HG03066 (cell line): ENCODE measurements around the gene SPAG16.

Experiments
- ATAC-seq: cut with Tn5 transposase; IDR thresholded peaks from one replicate; pipeline ENCODE4 v1.9.1; 2021; ENCODE audit warnings: low read depth; ENCODE audit not compliant: unreplicated experiment

SPAG16 gene

GRCh38 chr2:213284105-213285090 lies at the start of gene SPAG16:
Gene SPAG16, plus strand, starts transcription at chr2:213284464.
- ATAC-seq = peak; percentile 99

- no peak for ATAC-seq
These were observed 49.6 kb upstream of the SPAG16 start for GRCh38 chr2:213234641-213235040.

DNA sequence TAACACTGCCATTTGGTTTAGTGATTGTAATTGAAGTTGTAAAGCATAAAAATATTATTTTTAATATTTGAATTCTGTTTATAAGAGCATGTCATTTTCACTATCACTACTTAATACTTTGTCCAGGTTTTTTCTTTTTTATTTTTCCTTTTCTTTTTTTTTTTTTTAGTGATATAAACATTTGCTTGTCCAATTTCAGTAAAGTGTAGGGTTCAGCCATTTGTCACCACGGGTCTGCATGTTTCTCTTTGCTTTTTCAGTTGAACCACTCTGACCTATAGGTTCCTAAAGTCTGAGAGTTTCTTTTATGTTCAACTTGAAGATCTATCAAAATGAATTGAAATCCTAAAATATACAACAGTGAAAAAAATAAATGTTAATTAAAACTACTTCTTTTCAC lies 48.5 kb upstream of the SPAG16 start:
- no peak for ATAC-seq

DNA sequence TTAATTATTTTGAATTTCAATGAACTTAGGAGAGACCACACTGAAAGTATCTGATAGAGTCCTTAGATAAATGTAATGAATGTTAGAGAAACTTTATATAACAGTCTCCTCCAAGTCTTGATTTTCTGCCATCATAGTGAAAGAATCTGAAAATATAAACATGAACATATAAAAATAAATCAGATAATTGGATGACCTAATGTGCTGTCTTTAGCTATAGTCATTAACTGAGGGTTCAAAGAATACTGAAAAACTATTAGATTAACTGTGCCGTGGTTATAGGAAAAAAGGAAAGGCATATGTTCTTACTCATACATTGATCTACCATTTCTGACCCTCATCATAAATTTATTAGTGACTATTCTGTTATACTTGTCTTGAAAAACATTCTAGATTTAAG lies 47.0 kb upstream of the SPAG16 start:
- ATAC-seq = no peak

DNA sequence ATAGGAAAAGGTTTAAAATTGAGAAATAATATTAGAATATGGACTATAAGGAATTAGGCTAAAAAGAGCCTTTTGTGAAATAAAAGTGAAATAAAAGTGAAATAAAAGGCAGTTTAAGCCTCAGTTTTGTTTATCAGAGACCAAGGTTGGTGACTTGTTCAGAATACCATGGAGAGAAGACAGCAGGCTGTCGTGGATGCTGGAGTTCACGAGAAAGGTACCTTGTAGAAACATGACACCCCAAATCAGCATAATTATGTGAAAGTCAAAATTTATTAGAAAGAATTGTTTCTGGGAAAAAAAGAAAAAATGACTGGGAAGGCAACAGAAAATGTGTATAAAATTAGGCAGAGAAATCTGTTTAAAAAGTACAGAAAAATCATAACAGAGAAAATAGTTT lies 46.5 kb upstream of the SPAG16 start:
- no peak for ATAC-seq

GRCh38 chr2:213238753-213239495 lies 45.3 kb upstream of the SPAG16 start:
- peak; percentile 50 for ATAC-seq

GRCh38 chr2:213241817-213242216 lies 42.4 kb upstream of the SPAG16 start:
- ATAC-seq = no peak

- ATAC-seq = no peak
These were observed 41.6 kb upstream of the SPAG16 start for GRCh38 chr2:213242653-213243052.

DNA sequence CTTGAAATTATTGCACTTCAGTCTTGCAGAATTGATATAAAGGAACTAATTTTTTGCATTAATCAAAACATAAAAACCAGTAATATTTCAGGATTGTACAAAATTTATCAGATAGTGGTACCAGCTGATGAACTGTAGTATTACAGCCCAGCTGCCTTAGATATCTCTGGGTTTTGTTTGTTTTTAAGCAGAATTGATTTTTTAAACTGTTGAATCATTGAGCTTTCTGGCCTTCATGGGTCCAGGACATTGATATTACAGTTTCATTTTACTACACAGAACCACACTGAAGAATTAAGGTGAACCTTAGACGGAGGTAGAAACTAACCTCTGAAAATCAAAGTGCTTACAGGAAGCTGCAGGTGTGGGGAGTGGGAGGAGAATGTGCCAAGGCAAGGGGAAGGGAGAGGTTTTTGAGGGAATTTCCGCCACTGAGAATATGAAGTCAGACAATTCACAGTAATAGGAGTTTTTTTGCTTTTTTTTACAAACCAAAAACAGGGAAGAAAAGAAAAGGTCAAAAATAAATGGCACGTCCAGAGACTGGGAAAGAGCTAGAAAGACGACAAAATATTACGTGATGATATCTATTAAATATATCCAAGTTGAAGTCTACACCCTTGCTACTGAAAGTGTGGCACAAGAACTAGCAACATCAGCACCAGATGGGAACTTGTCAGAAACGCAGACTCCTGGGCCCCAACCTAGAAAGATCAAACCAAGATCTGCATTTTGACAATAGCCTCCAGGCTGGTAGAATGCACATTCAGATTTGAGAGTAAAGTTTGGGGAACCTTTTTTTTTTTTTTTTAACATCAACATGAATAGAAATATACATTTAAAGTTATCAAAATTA lies 40.8 kb upstream of the SPAG16 start:
- peak; percentile 29 for ATAC-seq

- no peak for ATAC-seq
These were observed 37.6 kb upstream of the SPAG16 start for GRCh38 chr2:213246497-213247281.

GRCh38 chr2:213247566-213247965 lies 36.7 kb upstream of the SPAG16 start:
- ATAC-seq = no peak

DNA sequence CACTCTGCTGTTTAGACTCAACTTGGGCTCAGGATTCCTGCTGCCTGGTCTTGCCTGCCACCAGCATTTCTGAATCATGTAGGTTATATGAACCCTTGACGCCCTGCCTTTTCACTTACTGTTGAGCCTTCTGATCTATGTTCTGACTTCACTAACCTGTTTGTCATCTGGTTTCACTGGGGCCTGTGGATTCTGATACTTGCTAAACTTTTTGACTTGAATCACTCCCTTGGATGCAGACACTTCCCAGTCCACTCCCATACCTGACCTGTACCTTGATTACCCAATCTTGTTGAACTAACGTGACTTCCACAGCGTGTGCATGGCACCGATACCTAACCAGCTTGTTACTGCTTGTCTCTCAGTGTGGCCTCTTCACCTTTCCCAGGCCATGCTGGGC lies 35.6 kb upstream of the SPAG16 start:
- ATAC-seq = no peak

GRCh38 chr2:213249502-213249901 lies 34.8 kb upstream of the SPAG16 start:
- no peak for ATAC-seq

DNA sequence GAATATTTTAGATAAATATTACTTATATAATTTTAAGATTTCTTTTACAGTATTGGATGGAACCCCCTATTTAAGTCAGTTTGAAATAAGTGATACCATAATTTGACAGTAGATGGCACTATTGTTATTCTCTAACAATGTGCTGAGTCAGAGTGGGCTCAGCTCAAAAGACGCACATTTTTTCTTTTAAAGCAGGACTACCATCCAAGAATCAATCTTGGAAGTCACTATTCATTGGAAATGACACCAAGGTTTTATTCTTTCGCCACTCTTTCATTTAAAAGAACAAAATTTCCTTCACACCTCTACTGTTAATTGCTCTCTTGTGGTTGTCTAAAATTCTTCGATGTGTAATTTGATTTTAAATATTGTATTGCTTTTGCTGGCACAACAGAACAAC lies 32.6 kb upstream of the SPAG16 start:
- peak; percentile 85 for ATAC-seq

- ATAC-seq = no peak
These were observed 32.1 kb upstream of the SPAG16 start for GRCh38 chr2:213252206-213252605.

DNA sequence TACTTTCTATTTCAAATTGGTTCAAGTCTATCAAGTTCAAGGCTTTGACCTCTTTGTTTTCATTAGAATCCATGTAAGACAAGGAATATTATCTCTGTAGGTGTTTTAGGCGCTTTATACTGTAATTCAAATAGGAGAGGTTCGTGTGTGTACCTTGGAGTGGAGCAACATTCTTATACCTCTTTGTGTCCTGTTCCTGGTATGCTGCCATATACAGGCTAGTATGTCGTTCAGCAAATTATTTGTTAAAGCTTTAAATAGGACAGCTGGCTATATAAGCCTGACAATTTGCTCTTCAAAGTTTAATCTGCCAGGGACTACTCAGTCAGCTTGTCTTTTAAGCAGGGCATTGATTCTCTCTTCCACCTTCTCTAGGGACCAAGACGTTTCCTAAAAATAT lies 31.1 kb upstream of the SPAG16 start:
- ATAC-seq = no peak

- ATAC-seq = no peak
These were observed 25.0 kb upstream of the SPAG16 start for GRCh38 chr2:213259266-213259665.

DNA sequence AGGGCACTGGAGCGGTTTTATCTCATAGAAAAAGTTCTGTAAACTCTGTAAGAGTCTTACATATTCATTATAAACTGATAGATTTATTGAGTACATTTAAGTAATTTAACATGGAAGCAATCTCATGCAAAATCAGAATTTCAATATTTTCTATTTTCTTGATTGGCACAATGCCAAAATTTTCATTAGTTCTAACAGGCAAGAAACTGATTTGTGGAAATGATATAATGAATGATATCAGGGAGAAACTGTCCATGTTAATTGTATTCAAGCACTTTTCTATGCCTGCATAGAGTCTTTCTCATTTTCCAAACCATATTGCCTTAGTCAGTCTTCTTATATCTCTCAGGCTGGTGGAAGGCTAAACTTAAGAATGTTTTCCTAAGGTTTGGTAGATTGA lies 23.0 kb upstream of the SPAG16 start:
- no peak for ATAC-seq

- no peak for ATAC-seq
These were observed 22.5 kb upstream of the SPAG16 start for GRCh38 chr2:213261715-213262114.

DNA sequence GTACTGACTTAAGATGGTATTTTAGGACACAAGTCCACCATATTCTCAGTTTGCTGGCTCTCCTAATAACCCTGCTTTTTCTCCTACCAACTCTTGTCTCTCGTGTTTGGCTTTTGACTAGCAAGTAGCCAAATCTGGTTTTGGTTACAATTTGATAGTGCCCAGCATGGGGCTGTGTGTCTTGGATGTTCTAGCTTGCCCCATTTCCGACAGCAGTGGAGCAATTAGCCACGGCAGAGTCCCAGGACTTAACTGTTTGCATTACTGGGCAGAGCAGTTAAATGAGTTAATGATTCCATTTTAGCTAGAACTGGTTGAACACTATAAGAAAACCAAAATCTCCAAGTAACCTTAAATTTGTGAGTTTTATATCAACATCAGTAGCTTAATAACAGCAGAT lies 18.6 kb upstream of the SPAG16 start:
- no peak for ATAC-seq
